Left lobe of liver (tissue), 2 donors: ENCODE data around the gene GPR143. TPM values are rescaled to one million over a fixed set of nuclear protein-coding genes. Genes with fewer than 3 reads are reported as not detected.
A peak's percentile ranks its signal among the peaks of the same experiment; 100 is the strongest.
"Not testable (repeated sequence)": the region's sequence is repeated elsewhere in the genome, so short reads cannot be mapped to it uniquely, and the experiment has no call there.

Experiments
- ATAC-seq: fragments of 200-7000 bp; cut with Tn5 transposase; one replicate; pipeline ENCODE4 v1.9.1; 2020; ENCODE audit warnings: mild to moderate bottlenecking, moderate library complexity
- DNase-seq: peaks from one replicate; pipeline ENCODE4 v3.0.0-alpha.2; 2020; ENCODE audit warnings: low spot score
- total RNA-seq: library from RNA; stranded (reverse); gene quantifications from one replicate; pipeline ENCODE4 v1.2.1, GENCODE V29; 2021
- donor health status: DM: no; HTN: no; CAD: no; lungs with moderate emphysema.
- donor health status: DM: no; HTN: yes; CAD: no.

GPR143 gene
- total RNA-seq = 0.78 TPM

- no peak for ATAC-seq
- no peak for DNase-seq
Measured at GRCh38 chrX:9765737-9766097, at the start of gene GPR143. TSS of gene GPR143 (minus strand) at chrX:9765847. CDS start at chrX:9765817, 30 bp downstream.

GRCh38 chrX:9811086-9811485 is 45.4 kb upstream of the GPR143 start:
- DNase-seq, ATAC-seq: not testable (repeated sequence)

- not testable (repeated sequence) for ATAC-seq, DNase-seq
Measured at GRCh38 chrX:9809876-9810275, 44.2 kb upstream of the GPR143 start.

GRCh38 chrX:9807355-9808182 is 41.9 kb upstream of the GPR143 start:
- ATAC-seq (peak; percentile 97), DNase-seq (peak; percentile 54)

GRCh38 chrX:9805956-9806355 is 40.3 kb upstream of the GPR143 start:
- DNase-seq (no peak), ATAC-seq (no peak)

GRCh38 chrX:9804444-9804843 is 38.8 kb upstream of the GPR143 start:
- ATAC-seq = no peak
- no peak for DNase-seq

- no peak for DNase-seq
Measured at GRCh38 chrX:9802737-9803136, 37.1 kb upstream of the GPR143 start.

GRCh38 chrX:9797384-9798360 is 32.0 kb upstream of the GPR143 start:
- ATAC-seq (peak; percentile 67), DNase-seq (no peak)

More at GRCh38 chrX:9802737-9803136, 37.1 kb upstream of the GPR143 start:
- no peak for ATAC-seq

- ATAC-seq (no peak), DNase-seq (no peak)
Measured at GRCh38 chrX:9794495-9794894, 28.8 kb upstream of the GPR143 start.

- DNase-seq = no peak
- no peak for ATAC-seq
Measured at GRCh38 chrX:9790866-9791265, 25.2 kb upstream of the GPR143 start.

- DNase-seq = no peak
Measured at GRCh38 chrX:9789555-9789954, 23.9 kb upstream of the GPR143 start.

GRCh38 chrX:9788911-9789310 is 23.3 kb upstream of the GPR143 start:
- ATAC-seq = peak; percentile 68
- DNase-seq = peak; percentile 59

More at GRCh38 chrX:9789555-9789954, 23.9 kb upstream of the GPR143 start:
- ATAC-seq = no peak

- DNase-seq = peak; percentile 53
- ATAC-seq = peak; percentile 60
Measured at GRCh38 chrX:9786798-9787635, 21.4 kb upstream of the GPR143 start.

- DNase-seq (peak; percentile 48), ATAC-seq (peak; percentile 69)
Measured at GRCh38 chrX:9785944-9786797, 20.5 kb upstream of the GPR143 start, which contains the start of gene SHROOM2. TSS of gene SHROOM2 (plus strand) at chrX:9786429. CDS start at chrX:9786546, 117 bp downstream.

- ATAC-seq (peak; percentile 32), DNase-seq (no peak)
Measured at GRCh38 chrX:9785254-9785943, 19.8 kb upstream of the GPR143 start.

- DNase-seq = no peak
- ATAC-seq = no peak
Measured at GRCh38 chrX:9784332-9784731, 18.7 kb upstream of the GPR143 start.

GRCh38 chrX:9781941-9782340 is 16.3 kb upstream of the GPR143 start:
- DNase-seq (no peak), ATAC-seq (no peak)

GRCh38 chrX:9775930-9776329 is 10.3 kb upstream of the GPR143 start:
- ATAC-seq = no peak
- no peak for DNase-seq

GRCh38 chrX:9772943-9773342 is 7.3 kb upstream of the GPR143 start:
- no peak for DNase-seq
- no peak for ATAC-seq
